ENCODE measurements around the gene GRIN2B. TPM values are rescaled to one million over a fixed set of nuclear protein-coding genes. Genes with fewer than 3 reads are reported as not detected.

The GRIN2B gene
- total and polyA plus RNA-seq, 2 donors (not counting 1 experiment from before 2014, with no cell fraction given): 0.22 TPM; not detected in 1

- Mint-ChIP-seq H3K27me3 (peaks cover 3% of the 10 kb centered on the region), H3K4me3 (no peak overlapping the region), H3K27ac (no peak overlapping the region), H3K4me1 (peaks cover 4% of the 10 kb centered on the region), H3K9me3 (ENCODE audit: insufficient read depth) (peaks cover 3% of the 10 kb centered on the region)
- WGBS (ENCODE audit: insufficient coverage): no CpG with 5 or more reads among the region's 2 CpGs
- ATAC-seq (ENCODE audit: low read depth) (no peak), DNase-seq (no peak)
- H3K4me1 ChIP-seq (ENCODE audit: control insufficient read depth in 2 of 2, insufficient read depth in 2 of 2, low read length in 2 of 2): peaks cover 0 to 3% of the 10 kb centered on the region in 2 donors
- H3K36me3 ChIP-seq (replicated peaks in 1 of 2; ENCODE audit: control extremely low read depth in 1 of 2, control insufficient read depth in 1 of 2, extremely low read depth in 1 of 2, insufficient read depth in 2 of 2, low read length in 1 of 2): no peaks in the 10 kb centered on the region
- H3K4me3 ChIP-seq (ENCODE audit: control extremely low read depth in 1 of 5, extremely low read depth in 1 of 5, insufficient read depth in 1 of 5, low read depth in 2 of 5, low read length in 4 of 5): no peak overlapping the region
- H3K27me3 ChIP-seq (replicated peaks in 1 of 4; ENCODE audit: control extremely low read depth in 1 of 4, control insufficient read depth in 3 of 4, insufficient read depth in 4 of 4, low read length in 3 of 4): no peaks in the 10 kb centered on the region
- TF ChIP-seq EZH2 (IDR thresholded peaks at IDR 0.05; ENCODE audit: borderline replicate concordance, insufficient read depth, low read depth, low read length, poor library complexity, severe bottlenecking) (no peak), CTCF (IDR thresholded peaks at IDR 0.05) (no peak)
- no peaks in the 10 kb centered on the region for H3K79me2 ChIP-seq (ENCODE audit: control insufficient read depth, insufficient read depth, low read length)
- ChIA-PET POLR2A (no interaction called here), CTCF (no interaction called here)
- H3K4me2 ChIP-seq (replicated peaks; ENCODE audit: low read depth, low read length, poor library complexity, severe bottlenecking): no peak overlapping the region
- peaks cover 0 to 19% (median 5%) of the 10 kb centered on the region in 3 donors for H3K9me3 ChIP-seq (ENCODE audit: control extremely low read depth in 1 of 3, control insufficient read depth in 2 of 3, insufficient read depth in 1 of 3, low read length in 2 of 3)
- H3K9ac ChIP-seq (ENCODE audit: low read length): no peak overlapping the region
- no peak overlapping the region for H3K27ac ChIP-seq (ENCODE audit: low read length in 2 of 2)
- intact Hi-C loops (cut with micrococcal nuclease): no loop called here
- H2AFZ ChIP-seq (ENCODE audit: insufficient read depth, low read depth, low read length, poor library complexity, severe bottlenecking): no peak overlapping the region
- H4K20me1 ChIP-seq (ENCODE audit: control insufficient read depth, insufficient read depth, low read length, poor library complexity, severe bottlenecking): no peaks in the 10 kb centered on the region
Measured at GRCh38 chr12:13935169-13935568, 46.2 kb downstream of the GRIN2B start.
